AG09309 (cell line): ENCODE data around the gene GAP43.

ENCODE experiments used
- DNase-seq: peaks from one replicate; pipeline ENCODE4 v3.0.0-alpha.2; 2010; ENCODE audit warnings: low read depth
- H3K4me3 ChIP-seq: 2 replicates; pipeline ENCODE4 v1.5.1; 2011; ENCODE audit warnings: mild to moderate bottlenecking, low read depth, low read length, moderate library complexity; ENCODE audit not compliant: control insufficient read depth
- TF ChIP-seq, protein P1 (sequence below): IDR thresholded peaks from 2 replicates; pipeline ENCODE4 v1.5.1; 2011; ENCODE audit warnings: mild to moderate bottlenecking, low read depth, low read length, inconsistent platforms; ENCODE audit not compliant: insufficient read depth, control insufficient read depth; ENCODE audit errors: missing control alignments

The GAP43 gene

GRCh38 chr3:115666920-115667737, 43.8 kb downstream of the GAP43 start:
- no peak for DNase-seq
- TF ChIP-seq, protein P1, sequence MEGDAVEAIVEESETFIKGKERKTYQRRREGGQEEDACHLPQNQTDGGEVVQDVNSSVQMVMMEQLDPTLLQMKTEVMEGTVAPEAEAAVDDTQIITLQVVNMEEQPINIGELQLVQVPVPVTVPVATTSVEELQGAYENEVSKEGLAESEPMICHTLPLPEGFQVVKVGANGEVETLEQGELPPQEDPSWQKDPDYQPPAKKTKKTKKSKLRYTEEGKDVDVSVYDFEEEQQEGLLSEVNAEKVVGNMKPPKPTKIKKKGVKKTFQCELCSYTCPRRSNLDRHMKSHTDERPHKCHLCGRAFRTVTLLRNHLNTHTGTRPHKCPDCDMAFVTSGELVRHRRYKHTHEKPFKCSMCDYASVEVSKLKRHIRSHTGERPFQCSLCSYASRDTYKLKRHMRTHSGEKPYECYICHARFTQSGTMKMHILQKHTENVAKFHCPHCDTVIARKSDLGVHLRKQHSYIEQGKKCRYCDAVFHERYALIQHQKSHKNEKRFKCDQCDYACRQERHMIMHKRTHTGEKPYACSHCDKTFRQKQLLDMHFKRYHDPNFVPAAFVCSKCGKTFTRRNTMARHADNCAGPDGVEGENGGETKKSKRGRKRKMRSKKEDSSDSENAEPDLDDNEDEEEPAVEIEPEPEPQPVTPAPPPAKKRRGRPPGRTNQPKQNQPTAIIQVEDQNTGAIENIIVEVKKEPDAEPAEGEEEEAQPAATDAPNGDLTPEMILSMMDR: no peak
- H3K4me3 ChIP-seq: no peak overlapping the region

- DNase-seq: no peak
- H3K4me3 ChIP-seq: no peak overlapping the region
- TF ChIP-seq, protein P1: no peak
Measured at GRCh38 chr3:115667738-115668065, 44.4 kb downstream of the GAP43 start.

GRCh38 chr3:115670911-115671310, 47.6 kb downstream of the GAP43 start:
- no peak overlapping the region for H3K4me3 ChIP-seq
- DNase-seq: no peak
- TF ChIP-seq, protein P1: no peak

DNA sequence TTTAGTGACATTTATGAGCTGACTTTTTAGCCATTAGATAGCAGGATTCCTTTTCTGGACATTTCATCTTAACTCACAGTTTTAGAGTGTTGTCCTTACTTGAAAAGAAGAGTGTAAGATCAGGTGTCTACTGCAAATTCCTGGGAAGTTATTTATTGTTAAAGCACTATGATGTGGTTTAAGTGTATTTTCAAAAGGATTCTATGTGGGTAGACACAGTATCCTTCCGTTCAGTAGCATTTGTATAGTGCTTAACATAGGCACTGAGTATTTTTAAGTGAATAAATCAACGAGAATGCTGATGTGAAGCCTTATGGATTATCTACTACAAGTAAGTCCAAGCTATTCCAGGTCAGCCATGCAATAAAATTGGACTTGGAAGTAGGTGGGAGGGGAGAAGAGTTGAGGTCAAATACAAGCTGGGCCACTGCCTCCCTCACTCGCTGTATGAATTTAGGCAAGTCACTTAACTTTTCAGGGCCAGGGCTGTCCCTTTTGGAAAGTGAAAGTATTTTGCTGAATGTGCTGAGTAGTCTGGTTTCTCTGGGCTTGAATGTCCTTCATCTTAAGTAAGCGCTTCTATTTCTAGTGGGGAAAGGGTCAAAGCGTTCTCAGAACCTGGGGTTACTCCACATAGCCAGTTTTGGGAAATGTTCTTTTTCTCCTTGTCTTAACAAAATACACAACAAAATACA, 48.6 kb downstream of the GAP43 start:
- TF ChIP-seq, protein P1: no peak
- no peak for DNase-seq
- no peak overlapping the region for H3K4me3 ChIP-seq

- TF ChIP-seq, protein P1: no peak
- DNase-seq: no peak
- H3K4me3 ChIP-seq: no peak overlapping the region
Measured at GRCh38 chr3:115673881-115674280, 50.6 kb downstream of the GAP43 start.

- TF ChIP-seq, protein P1: no peak
- H3K4me3 ChIP-seq: no peak overlapping the region
- no peak for DNase-seq
Measured at GRCh38 chr3:115676336-115676735, 53.0 kb downstream of the GAP43 start.
